GM08714 (cell line): ENCODE measurements around the gene CAVIN3.

Experiments used
- H3K4me3 ChIP-seq: fragments of 200-500 bp; sonication (Bioruptor generic); 2 replicates; pipeline ENCODE4 v1.5.1; 2014; ENCODE audit warnings: mild to moderate bottlenecking, low read length, inconsistent platforms
- ZNF274 ChIP-seq: IDR thresholded peaks from 2 replicates; pipeline ENCODE4 v1.6.1; 2012; ENCODE audit warnings: mild to moderate bottlenecking, low read depth, low read length

CAVIN3 gene, protein sequence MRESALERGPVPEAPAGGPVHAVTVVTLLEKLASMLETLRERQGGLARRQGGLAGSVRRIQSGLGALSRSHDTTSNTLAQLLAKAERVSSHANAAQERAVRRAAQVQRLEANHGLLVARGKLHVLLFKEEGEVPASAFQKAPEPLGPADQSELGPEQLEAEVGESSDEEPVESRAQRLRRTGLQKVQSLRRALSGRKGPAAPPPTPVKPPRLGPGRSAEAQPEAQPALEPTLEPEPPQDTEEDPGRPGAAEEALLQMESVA

DNA sequence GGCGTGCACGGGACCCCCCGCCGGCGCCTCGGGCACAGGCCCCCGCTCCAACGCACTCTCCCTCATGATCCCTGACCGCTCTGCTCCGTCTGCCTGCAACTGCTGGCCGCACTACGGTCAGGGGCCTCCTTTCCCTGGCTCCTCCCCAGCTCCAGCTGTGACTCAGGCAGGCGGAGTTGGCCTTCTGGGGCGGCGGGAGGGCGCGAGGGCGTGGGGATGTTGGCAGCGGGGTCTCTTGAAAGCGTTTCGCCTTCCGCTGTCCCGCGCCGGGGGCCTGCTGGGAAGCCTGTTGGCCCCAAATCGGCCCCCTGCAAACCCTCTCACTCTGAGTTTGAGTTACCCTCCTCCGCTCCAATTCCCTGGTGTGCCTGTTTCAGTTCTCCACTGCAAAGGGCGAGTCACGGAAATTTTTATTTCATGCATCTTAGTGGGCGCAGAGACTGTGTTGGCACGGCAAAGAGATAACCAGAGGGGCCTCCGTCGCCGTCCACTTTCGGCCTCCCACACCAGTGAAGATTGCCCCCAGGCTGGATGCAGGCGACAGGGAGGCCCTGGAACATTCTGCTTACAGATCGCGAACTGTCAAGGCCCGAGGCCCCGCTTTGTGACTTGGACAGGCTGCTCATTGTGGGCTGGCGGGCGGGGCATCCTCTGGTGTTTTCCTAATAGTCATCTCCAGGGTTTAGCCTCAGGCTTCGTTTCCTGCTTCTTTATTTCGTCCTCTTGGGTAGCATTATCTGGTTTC, at the start of gene CAVIN3:
TSS of gene CAVIN3 (minus strand) at position 91 of the 745 bp plus-strand sequence. CDS start at position 66, 25 bp downstream.
- no peak within 1 kb of the TSS; the same call in 1 of the 2 replicates for H3K4me3 ChIP-seq
- no peak for TF ChIP-seq ZNF274

DNA sequence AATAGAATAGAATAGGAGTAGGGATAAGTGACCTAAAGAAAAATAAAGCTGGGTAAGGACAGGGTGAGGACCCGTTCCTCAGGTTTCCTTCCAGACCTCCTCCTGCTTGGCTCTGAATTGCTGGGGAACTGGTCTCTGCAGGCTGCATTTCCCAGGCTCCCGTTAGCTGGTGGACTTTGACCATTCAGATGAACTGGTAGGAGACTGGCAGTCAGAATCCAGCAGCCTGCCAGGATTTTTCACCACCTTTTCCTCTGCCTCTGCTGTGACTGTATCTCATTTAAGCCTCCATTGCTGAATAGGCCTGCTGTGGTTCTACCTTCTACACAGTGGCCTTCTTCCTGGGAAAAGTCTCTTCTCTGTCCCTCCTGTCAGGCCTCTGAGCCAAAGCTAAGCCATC, 45.4 kb upstream of the CAVIN3 start:
- H3K4me3 ChIP-seq, result no peak overlapping the region
- no peak for TF ChIP-seq ZNF274

DNA sequence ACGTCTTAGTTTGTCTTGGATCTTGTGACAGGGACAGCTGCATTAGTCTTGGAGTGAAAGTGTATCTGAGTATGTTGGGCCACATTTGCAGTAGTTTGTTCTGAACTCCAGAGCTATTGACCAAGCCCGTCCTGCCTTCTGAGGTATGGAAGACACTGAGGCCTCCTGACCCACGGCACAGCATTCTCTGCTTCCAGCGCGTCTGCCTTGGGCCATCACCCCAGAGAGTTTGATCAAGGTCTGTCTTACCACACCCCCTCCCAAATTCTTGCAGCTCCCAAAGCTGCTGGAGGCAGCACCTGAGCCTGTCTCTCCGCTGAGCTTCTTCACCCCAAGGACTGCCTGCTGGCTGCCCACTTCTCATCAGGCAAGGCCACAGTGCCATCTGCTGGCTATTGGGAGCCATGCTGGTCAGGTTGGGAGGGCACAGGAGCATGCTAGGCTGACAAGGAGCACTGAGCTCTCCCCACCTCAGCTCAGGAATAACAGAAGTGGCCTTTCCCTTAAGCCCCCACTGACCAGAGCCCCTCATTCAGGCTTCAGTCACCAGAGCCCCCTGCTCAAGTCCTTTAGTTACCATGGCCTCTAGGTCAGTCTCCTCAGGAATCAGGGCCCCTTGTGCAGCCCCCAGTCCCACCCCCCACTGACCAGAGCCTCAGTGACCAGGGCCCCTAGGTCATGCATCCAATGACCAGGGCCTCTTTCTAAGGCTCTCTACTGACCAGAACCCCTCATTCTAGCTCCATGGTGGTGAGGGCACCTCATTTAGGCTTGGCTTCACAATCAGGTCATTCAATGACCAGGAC, 42.8 kb upstream of the CAVIN3 start:
- no peak for TF ChIP-seq ZNF274

DNA sequence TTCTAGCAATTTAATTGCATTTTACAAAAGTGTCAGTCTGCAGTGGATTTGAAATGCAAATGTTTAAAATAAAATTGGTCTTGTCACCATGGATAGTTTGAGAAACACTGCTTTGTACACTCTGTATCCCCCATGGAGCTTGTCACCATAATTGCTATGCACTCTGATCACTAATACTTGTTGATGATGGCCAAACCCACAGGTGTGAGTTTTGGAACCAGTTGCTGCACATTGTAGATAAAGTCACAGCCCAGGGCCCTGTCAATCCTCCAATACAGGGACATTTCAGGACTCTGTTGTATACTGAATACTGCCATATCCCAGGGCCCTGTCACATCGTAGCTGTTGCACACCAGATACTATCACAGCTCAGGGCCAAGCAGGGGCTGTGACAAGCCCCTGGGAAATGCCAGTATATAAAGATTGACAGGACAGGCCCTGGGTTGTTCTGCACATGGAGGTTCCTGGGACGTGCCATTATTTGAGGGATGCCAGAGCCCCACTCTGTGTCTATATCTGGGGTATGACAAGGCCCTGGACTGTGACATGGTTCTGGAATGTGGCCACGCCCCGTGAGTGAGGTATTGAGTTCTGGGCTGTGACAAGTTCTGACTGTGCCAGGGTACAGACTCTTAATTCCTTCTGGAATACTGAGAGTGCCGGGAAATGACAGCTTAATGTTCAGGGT, 42.0 kb upstream of the CAVIN3 start:
- TF ChIP-seq ZNF274, result no peak
- H3K4me3 ChIP-seq, result no peak overlapping the region

More for the DNA sequence above, 42.8 kb upstream of the CAVIN3 start:
- no peak overlapping the region for H3K4me3 ChIP-seq

DNA sequence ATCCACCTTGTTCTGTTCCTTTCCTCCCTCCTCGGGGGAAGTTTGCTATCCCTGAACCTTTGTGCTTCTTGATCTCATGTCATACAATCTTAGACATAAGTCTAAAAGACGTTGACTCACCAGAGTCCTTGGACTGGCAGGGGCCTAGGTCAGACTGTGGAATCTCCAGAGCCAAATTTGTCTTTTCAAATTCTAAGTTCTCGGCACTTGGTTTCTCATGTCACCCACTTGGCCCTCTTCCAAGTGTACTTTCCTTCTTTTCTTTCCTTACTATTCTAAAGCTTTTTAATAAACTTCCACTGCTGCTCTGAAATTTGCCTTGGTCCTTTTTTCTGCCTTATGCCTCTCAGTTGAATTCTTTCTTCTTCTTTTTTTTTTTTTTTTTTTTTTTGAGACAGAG, 39.9 kb upstream of the CAVIN3 start:
- TF ChIP-seq ZNF274, result no peak

DNA sequence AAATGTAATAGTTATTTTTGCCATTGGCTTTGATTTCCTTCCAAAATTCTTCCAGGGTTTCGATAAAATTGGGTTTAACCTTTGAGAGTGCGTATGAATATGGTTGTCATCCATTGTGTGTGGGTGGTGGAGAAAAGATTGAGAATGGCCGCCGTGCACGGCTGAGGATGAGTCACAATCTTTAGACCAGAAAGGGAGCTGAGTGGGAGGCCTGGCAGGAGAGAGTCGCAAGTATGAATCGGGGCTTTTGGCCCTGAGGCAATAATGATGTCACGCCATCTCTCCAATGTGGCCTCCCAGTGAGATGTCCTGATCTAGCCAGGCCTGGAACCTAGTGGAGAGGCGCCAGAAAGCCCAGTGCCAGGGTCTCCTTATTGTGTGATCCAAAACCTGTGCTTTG, 36.9 kb upstream of the CAVIN3 start:
- TF ChIP-seq ZNF274, result no peak
- H3K4me3 ChIP-seq, result no peak overlapping the region

More for the DNA sequence above, 39.9 kb upstream of the CAVIN3 start:
- no peak overlapping the region for H3K4me3 ChIP-seq

DNA sequence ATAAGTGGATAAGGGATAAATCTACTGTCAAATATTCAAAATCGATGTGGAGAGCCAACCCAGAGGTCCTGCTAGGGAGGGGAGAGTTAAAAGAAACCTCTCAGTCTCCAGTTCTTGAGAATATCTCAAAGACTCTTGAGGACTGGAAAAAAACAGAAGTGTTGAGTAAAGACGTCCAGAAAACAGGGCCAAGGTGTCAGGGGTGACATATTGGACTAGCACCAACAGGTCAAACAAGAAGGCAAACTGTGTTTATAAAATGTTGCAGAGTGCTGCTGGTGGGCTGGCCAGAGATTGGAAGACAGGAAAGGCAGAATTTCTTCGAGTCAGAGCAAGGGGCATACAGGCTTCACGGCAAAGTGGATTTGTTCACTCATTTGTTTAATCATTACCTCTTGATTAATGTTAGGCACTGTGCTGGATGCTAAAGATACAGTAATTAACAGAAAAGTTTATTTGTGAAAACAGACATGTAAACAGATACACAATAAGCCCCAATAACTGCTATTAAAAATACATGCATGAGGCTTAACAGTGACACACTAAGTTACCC, 36.3 kb upstream of the CAVIN3 start:
- no peak overlapping the region for H3K4me3 ChIP-seq
- TF ChIP-seq ZNF274, result no peak

DNA sequence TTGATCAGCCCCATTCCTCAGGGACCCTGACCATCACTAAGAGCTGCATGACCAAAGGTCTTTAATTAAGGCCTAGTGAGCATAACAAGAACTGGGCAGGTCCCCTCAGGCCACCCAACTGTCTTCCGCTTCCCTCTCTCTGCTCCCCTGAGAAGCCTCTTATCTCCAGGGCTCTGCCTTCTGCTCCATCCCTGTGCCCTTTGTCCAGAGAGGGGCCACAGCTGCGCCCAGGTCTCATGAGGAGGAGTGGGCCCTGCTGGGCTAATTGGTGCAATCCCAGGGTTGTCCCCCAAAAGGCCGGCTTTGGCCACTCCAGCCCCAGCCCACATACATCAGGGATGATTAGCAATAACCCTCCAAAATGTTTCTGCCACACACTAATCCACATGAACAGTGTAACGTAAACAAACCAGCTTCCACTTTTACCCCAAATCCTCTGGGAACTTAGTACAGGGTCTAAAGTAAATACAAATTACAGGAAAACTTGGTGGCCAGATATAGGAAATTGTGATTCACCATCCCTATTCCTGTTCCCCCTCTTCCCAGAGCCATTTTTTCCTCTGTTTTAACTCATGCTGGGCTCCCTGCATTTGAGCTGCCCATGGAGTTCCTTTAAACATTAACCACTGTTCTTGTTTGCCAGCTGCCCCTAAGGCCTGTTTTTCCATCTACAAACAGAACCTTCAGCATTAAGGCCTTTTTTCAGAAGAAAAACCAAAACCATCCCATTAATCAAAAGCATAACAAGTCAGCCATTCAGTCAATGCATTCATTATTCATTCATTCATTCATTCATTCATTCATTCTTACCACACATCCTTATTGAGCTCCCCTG, 34.6 kb upstream of the CAVIN3 start:
- no peak for TF ChIP-seq ZNF274
- H3K4me3 ChIP-seq, result no peak overlapping the region

DNA sequence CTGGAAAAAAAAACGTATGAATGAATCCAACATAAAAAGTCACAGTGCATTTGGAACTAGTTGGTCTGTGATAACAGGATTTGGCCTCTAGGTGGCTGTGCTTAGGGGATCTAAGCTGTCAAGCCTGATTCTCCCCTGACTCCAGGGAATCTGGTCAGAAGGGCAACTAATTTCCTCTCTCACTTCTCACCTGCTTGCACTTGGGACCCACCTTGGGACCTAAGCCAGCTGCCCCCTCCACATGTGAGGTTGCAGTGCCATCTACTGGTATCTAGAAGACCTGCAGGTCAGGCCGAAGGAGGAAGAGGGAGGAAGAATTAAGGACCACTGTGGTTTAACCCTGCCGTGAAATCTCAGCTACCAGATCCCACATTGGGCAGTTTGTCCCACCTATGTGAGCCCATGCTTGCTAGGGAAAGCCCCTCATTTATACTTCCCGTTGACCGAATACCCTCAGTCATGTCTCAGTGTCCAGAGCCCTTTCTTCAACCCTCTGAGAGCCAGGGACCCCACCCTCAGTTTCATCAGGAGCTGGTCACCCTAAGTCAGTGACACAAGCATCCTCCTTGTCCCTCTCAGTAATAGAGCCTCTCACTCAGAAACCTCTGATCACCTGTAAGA, 33.2 kb upstream of the CAVIN3 start:
- no peak for TF ChIP-seq ZNF274
- no peak overlapping the region for H3K4me3 ChIP-seq

DNA sequence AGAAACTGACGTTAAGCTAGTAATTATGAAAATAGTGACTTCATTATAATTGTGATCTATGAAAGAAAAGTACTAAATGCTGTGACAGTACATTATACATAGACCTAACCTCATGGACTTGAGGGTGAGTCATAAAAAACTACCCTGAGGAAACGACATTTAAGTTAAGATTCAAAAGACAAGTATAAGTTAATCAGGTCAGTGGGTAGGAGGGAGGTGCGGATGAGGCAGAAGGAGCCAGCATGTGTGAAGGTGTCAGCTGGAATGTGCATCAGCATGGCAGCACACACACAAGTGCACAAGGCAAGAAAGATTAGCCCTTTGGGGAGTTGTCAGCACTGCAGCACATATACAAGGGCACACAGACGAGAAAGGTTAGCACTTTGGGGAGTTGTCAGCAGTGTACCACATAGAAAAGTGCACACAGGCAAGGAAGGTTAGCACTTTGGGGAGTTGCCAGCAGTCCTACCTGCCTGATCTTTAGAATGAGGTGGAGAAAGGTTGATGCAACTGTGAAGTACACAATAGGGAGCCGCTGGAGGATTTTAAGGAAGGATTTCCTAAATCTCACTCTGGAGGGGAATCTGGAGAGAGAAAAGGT, 31.6 kb upstream of the CAVIN3 start:
- TF ChIP-seq ZNF274, result no peak
- H3K4me3 ChIP-seq, result no peak overlapping the region

DNA sequence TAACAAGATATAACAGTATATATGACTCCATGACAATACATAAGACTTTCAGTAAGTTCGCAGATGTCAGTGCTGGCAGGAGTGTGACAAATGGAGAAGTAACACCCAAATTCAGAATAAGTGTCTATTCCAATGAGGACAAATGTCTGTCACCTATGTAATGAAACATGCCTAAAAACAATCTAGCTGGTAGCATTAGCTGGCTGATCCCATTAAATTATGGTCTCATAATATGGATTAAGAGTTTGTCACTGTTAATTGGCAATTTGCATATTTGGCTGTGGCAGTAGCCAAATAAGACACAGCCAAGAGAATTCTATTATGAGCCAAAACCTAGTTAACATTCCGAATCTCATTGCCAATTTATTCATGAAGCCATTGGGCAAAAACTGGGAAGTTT, 30.2 kb upstream of the CAVIN3 start:
- no peak for TF ChIP-seq ZNF274
- H3K4me3 ChIP-seq, result no peak overlapping the region

DNA sequence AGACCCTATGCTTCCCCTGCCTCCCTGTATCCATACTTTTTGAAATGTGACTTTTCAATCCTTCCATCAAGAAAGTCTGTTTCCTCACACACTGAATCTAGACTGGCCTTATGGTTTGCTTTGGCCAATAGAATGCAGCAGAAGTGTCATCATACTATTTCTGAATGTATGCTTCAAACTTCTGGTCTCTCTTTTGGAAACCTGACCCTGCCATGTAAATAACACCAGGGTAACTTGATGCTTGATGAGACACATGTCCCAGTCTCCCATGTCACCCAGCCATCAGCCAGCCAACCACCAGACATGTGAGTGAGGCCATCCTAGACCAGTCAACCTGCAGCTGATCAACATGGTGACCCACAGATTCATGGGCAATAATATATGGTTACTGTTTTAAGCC, 29.7 kb upstream of the CAVIN3 start:
- no peak for TF ChIP-seq ZNF274
- no peak overlapping the region for H3K4me3 ChIP-seq
